Measurements from ENCODE around the gene MEG3.

DNA sequence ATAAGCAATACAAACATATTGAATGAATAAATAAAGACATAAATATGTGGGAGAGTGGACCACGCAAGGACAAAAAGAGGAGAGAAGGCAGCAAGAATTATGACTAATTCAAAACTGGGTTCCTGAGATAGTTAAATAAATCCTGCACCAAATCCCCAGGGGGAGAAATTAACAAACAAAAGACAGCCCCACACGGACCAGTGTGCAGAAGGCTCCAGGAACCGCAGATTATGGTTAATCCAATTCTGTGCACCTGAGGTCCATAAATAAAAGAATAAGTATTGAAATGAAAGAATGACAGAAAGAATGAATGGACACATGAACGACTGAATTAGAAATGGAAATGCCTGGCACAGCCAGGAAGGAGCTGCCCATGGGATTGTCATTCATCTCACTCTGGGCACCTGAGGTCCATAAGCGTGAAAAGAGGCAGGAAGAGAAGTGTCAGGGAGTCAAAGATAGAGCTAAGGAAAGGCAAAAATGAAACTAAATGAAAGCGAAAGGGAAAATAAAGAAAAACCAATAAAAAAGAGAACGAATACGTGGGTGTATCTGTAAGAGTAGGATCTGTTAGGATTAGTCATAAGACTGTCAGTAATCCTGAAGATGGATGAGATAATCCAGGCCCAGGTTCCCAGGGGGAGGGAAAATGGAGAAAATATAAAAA lies 23.3 kb downstream of the MEG3 start:
- TF ChIP-seq, protein P1, sequence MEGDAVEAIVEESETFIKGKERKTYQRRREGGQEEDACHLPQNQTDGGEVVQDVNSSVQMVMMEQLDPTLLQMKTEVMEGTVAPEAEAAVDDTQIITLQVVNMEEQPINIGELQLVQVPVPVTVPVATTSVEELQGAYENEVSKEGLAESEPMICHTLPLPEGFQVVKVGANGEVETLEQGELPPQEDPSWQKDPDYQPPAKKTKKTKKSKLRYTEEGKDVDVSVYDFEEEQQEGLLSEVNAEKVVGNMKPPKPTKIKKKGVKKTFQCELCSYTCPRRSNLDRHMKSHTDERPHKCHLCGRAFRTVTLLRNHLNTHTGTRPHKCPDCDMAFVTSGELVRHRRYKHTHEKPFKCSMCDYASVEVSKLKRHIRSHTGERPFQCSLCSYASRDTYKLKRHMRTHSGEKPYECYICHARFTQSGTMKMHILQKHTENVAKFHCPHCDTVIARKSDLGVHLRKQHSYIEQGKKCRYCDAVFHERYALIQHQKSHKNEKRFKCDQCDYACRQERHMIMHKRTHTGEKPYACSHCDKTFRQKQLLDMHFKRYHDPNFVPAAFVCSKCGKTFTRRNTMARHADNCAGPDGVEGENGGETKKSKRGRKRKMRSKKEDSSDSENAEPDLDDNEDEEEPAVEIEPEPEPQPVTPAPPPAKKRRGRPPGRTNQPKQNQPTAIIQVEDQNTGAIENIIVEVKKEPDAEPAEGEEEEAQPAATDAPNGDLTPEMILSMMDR (IDR thresholded peaks at IDR 0.05): no peak
- TF ChIP-seq POLR2A (IDR thresholded peaks at IDR 0.05): no peak

All from lower leg skin (tissue), 3 donors.